ENCODE data around the gene TMEM270.
"Not testable (repeated sequence)": the region's sequence is repeated elsewhere in the genome, so short reads cannot be mapped to it uniquely, and the experiment has no call there.

The TMEM270 gene

GRCh38 chr7:73833251-73833919 lies 27.6 kb upstream of the TMEM270 start:
- DNase-seq, result no peak

- no peak for DNase-seq
Measured at GRCh38 chr7:73834626-73835191, 26.2 kb upstream of the TMEM270 start.

GRCh38 chr7:73837167-73837566 lies 23.8 kb upstream of the TMEM270 start:
- DNase-seq, result not testable (repeated sequence)

- no peak for DNase-seq
Measured at GRCh38 chr7:73838642-73839041, 22.3 kb upstream of the TMEM270 start.

GRCh38 chr7:73839290-73839689 lies 21.7 kb upstream of the TMEM270 start:
- DNase-seq, result no peak

GRCh38 chr7:73839743-73840714 lies 20.9 kb upstream of the TMEM270 start:
- DNase-seq, result no peak

GRCh38 chr7:73840715-73841379 lies 20.1 kb upstream of the TMEM270 start:
- DNase-seq, result no peak

GRCh38 chr7:73841689-73842066 lies 19.3 kb upstream of the TMEM270 start:
- DNase-seq, result no peak

GRCh38 chr7:73842067-73842976 lies 18.6 kb upstream of the TMEM270 start, which contains the start of gene METTL27:
Gene METTL27 (minus strand): TSS chr7:73842516. CDS start chr7:73842140, 376 bp downstream.
- DNase-seq, result peak; percentile 88

- DNase-seq, result no peak
Measured at GRCh38 chr7:73844131-73844547, 16.8 kb upstream of the TMEM270 start.

- no peak for DNase-seq
Measured at GRCh38 chr7:73844848-73845460, 16.0 kb upstream of the TMEM270 start.

- not testable (repeated sequence) for DNase-seq
Measured at GRCh38 chr7:73845701-73846195, 15.2 kb upstream of the TMEM270 start.

- no peak for DNase-seq
Measured at GRCh38 chr7:73847941-73848723, 12.8 kb upstream of the TMEM270 start.

- DNase-seq, result no peak
Measured at GRCh38 chr7:73850781-73851207, 10.2 kb upstream of the TMEM270 start.

GRCh38 chr7:73851410-73852338 lies 9.3 kb upstream of the TMEM270 start:
- DNase-seq, result peak; percentile 8

GRCh38 chr7:73852500-73852899 lies 8.5 kb upstream of the TMEM270 start:
- DNase-seq, result no peak

GRCh38 chr7:73856941-73857340 lies 4.0 kb upstream of the TMEM270 start:
- DNase-seq, result no peak

- DNase-seq, result no peak
Measured at GRCh38 chr7:73858807-73859206, 2.2 kb upstream of the TMEM270 start.

GRCh38 chr7:73861305-73861704 lies 346 bp downstream of the TMEM270 start:
- DNase-seq, result no peak

All from NCI-H2029 (cell line).